H9 (cell line): Measurements from ENCODE around the gene TCAF2. TPM values are rescaled to one million over a fixed set of nuclear protein-coding genes. Genes with fewer than 3 reads are reported as not detected.
"Not testable (repeated sequence)": the region's sequence is repeated elsewhere in the genome, so short reads cannot be mapped to it uniquely, and the experiment has no call there.

Experiments used
- DNase-seq: peaks from one replicate; pipeline ENCODE4 v3.0.0-alpha.2; 2017
- H2AFZ ChIP-seq: one replicate; pipeline ENCODE4 v1.6.1; 2013; ENCODE audit warnings: mild to moderate bottlenecking, low read length, control low read depth, moderate library complexity
- H2AK5ac ChIP-seq: 2 replicates; pipeline ENCODE4 v1.6.1; 2013; ENCODE audit warnings: low read length, control low read depth, mixed read lengths; ENCODE audit not compliant: insufficient read length
- H2BK120ac ChIP-seq: one replicate; pipeline ENCODE4 v1.6.1; 2013; ENCODE audit warnings: low read depth, mild to moderate bottlenecking, low read length, control low read depth, inconsistent platforms; ENCODE audit not compliant: poor library complexity, severe bottlenecking
- H2BK12ac ChIP-seq: 2 replicates; pipeline ENCODE4 v1.6.1; 2013; ENCODE audit warnings: low read length, control low read depth, mixed read lengths, low read depth; ENCODE audit not compliant: insufficient read length
- H2BK15ac ChIP-seq: 2 replicates; pipeline ENCODE4 v1.6.1; 2013; ENCODE audit warnings: low read depth, low read length, control low read depth
- H2BK20ac ChIP-seq: one replicate; pipeline ENCODE4 v1.6.1; 2013; ENCODE audit warnings: low read depth, mild to moderate bottlenecking, low read length, control low read depth, inconsistent platforms; ENCODE audit not compliant: poor library complexity, severe bottlenecking
- H2BK5ac ChIP-seq: 2 replicates; pipeline ENCODE4 v1.6.1; 2013; ENCODE audit warnings: low read length, control low read depth, mixed read lengths; ENCODE audit not compliant: insufficient read length
- H3K14ac ChIP-seq: 2 replicates; pipeline ENCODE4 v1.6.1; 2013; ENCODE audit warnings: low read length, control low read depth; ENCODE audit not compliant: insufficient read depth
- H3K18ac ChIP-seq: 2 replicates; pipeline ENCODE4 v1.6.1; 2013; ENCODE audit warnings: low read depth, mild to moderate bottlenecking, mixed read lengths, low read length, control low read depth; ENCODE audit not compliant: insufficient read length
- H3K23ac ChIP-seq: 2 replicates; pipeline ENCODE4 v1.6.1; 2013; ENCODE audit warnings: low read length, control low read depth, mixed read lengths, low read depth; ENCODE audit not compliant: insufficient read length
- H3K23me2 ChIP-seq: 2 replicates; pipeline ENCODE4 v1.6.1; 2013; ENCODE audit warnings: low read depth, mild to moderate bottlenecking, mixed read lengths, low read length, control low read depth; ENCODE audit not compliant: insufficient read length, poor library complexity, severe bottlenecking
- H3K27ac ChIP-seq: 2 replicates; pipeline ENCODE4 v1.5.1; 2013; ENCODE audit warnings: low read length, control low read depth, mixed read lengths, low read depth; ENCODE audit not compliant: insufficient read length
- H3K27me3 ChIP-seq: 2 replicates; pipeline ENCODE4 v1.6.1; 2013; ENCODE audit warnings: low read length, control low read depth, inconsistent platforms; ENCODE audit not compliant: insufficient read depth
- H3K4ac ChIP-seq: 2 replicates; pipeline ENCODE4 v1.6.1; 2013; ENCODE audit warnings: low read depth, mild to moderate bottlenecking, control low read depth, inconsistent platforms, low read length, moderate library complexity
- H3K4me1 ChIP-seq: 2 replicates; pipeline ENCODE4 v1.6.1; 2013; ENCODE audit warnings: low read length, control low read depth, inconsistent platforms; ENCODE audit not compliant: insufficient read depth
- H3K4me2 ChIP-seq: 2 replicates; pipeline ENCODE4 v1.6.1; 2013; ENCODE audit warnings: low read length, control low read depth, mixed read lengths; ENCODE audit not compliant: insufficient read length, insufficient read depth
- H3K56ac ChIP-seq: 2 replicates; pipeline ENCODE4 v1.6.1; 2013; ENCODE audit warnings: low read depth, mild to moderate bottlenecking, mixed read lengths, low read length, control low read depth; ENCODE audit not compliant: insufficient read length
- H3K79me1 ChIP-seq: 2 replicates; pipeline ENCODE4 v1.6.1; 2013; ENCODE audit warnings: low read depth, mild to moderate bottlenecking, moderate library complexity, low read length, control low read depth, inconsistent platforms; ENCODE audit not compliant: insufficient read depth, poor library complexity, severe bottlenecking
- H3K79me2 ChIP-seq: 2 replicates; pipeline ENCODE4 v1.6.1; 2013; ENCODE audit warnings: low read length, control low read depth, inconsistent platforms; ENCODE audit not compliant: insufficient read depth
- H3K9ac ChIP-seq: 2 replicates; pipeline ENCODE4 v1.6.1; 2013; ENCODE audit warnings: low read length, control low read depth, mixed read lengths; ENCODE audit not compliant: insufficient read length; ENCODE audit errors: extremely low read depth
- H3K9me3 ChIP-seq: one replicate; pipeline ENCODE4 v1.6.1; 2013; ENCODE audit warnings: low read depth, low read length, inconsistent platforms; ENCODE audit not compliant: control insufficient read depth
- H3T11ph ChIP-seq: one replicate; pipeline ENCODE4 v1.6.1; 2013; ENCODE audit warnings: mild to moderate bottlenecking, low read length, control low read depth, inconsistent platforms
- H4K20me1 ChIP-seq: one replicate; pipeline ENCODE4 v1.6.1; 2013; ENCODE audit not compliant: control insufficient read depth, insufficient read length, insufficient read depth
- H4K5ac ChIP-seq: 2 replicates; pipeline ENCODE4 v1.6.1; 2013; ENCODE audit warnings: low read depth, mild to moderate bottlenecking, mixed read lengths, low read length, control low read depth; ENCODE audit not compliant: insufficient read length
- H4K8ac ChIP-seq: replicated peaks from 2 replicates; pipeline ENCODE4 v1.6.1; 2013; ENCODE audit warnings: low read length, control low read depth, mixed read lengths, low read depth; ENCODE audit not compliant: insufficient read length
- H4K91ac ChIP-seq: 2 replicates; pipeline ENCODE4 v1.6.1; 2013; ENCODE audit warnings: low read depth, mild to moderate bottlenecking, moderate library complexity, mixed read lengths, low read length, control low read depth; ENCODE audit not compliant: insufficient read length
- H3K27ac Mint-ChIP-seq, 3 experiments: 2 replicates in 2 of 3; 3 replicates in 1 of 3; pipeline ENCODE4 v1.8.0; 2020 to 2021; ENCODE audit warnings: mixed read lengths in 3 of 3, mild to moderate bottlenecking in 1 of 3, moderate library complexity in 1 of 3
- H3K27me3 Mint-ChIP-seq: 2 replicates; pipeline ENCODE4 v1.8.0; 2021; ENCODE audit warnings: low read depth, mild to moderate bottlenecking, moderate library complexity, mixed read lengths
- H3K36me3 Mint-ChIP-seq, 3 experiments: 2 replicates in 2 of 3; 3 replicates in 1 of 3; pipeline ENCODE4 v1.8.0; 2020 to 2021; ENCODE audit warnings: low read depth in 3 of 3, mixed read lengths in 3 of 3; ENCODE audit not compliant: insufficient read depth in 1 of 3
- H3K4me1 Mint-ChIP-seq, 2 experiments: 2 replicates each; pipeline ENCODE4 v1.8.0; 2020; ENCODE audit warnings: mixed read lengths in 2 of 2
- H3K4me3 Mint-ChIP-seq, 2 experiments: 2 replicates in 1 of 2; 3 replicates in 1 of 2; pipeline ENCODE4 v1.8.0; 2020 to 2021; ENCODE audit warnings: mild to moderate bottlenecking in 2 of 2, mixed read lengths in 2 of 2, moderate library complexity in 1 of 2
- H3K9me3 Mint-ChIP-seq, 2 experiments: 2 replicates in 1 of 2; 3 replicates in 1 of 2; pipeline ENCODE4 v1.8.0; 2020; ENCODE audit warnings: mild to moderate bottlenecking in 2 of 2, mixed read lengths in 2 of 2, moderate library complexity in 1 of 2
- WGBS: extraction: QIAGEN DNeasy Blood & Tissue Kit; methylation state at CpG from one replicate; pipeline ENCODE4 v1.1.7; 2013; ENCODE audit warnings: missing lambda C conversion rate, low lambda C conversion rate, mixed read lengths; ENCODE audit not compliant: insufficient read length; ENCODE audit errors: extremely low coverage; 5-methylcytosine and 5-hydroxymethylcytosine counted together
- total RNA-seq: library from RNA; stranded (reverse); gene quantifications from 2 replicates; pipeline ENCODE4 v1.2.1, GENCODE V29; 2021

Gene TCAF2
- total RNA-seq, 1 experiment from 2014 or later, result 0.04 TPM

- H3K9me3 ChIP-seq, H3K36me3 Mint-ChIP-seq, H3K23me2 ChIP-seq, H3K4ac ChIP-seq, H2BK15ac ChIP-seq, H3K23ac ChIP-seq, H3K27me3 ChIP-seq, H2BK12ac ChIP-seq, H2BK5ac ChIP-seq, H3K27me3 Mint-ChIP-seq, H4K20me1 ChIP-seq, H2AFZ ChIP-seq, H3K4me3 Mint-ChIP-seq, H3K18ac ChIP-seq, H3K79me1 ChIP-seq, H3K4me1 Mint-ChIP-seq, H3K9me3 Mint-ChIP-seq, H2AK5ac ChIP-seq, H4K5ac ChIP-seq, H2BK20ac ChIP-seq, H4K91ac ChIP-seq, DNase-seq, H3T11ph ChIP-seq, H3K79me2 ChIP-seq, H4K8ac ChIP-seq, H2BK120ac ChIP-seq, H3K4me2 ChIP-seq, H3K27ac Mint-ChIP-seq, H3K4me1 ChIP-seq, H3K9ac ChIP-seq, H3K27ac ChIP-seq, H3K14ac ChIP-seq, H3K56ac ChIP-seq: not testable (repeated sequence)
- no CpG with 5 or more reads among the region's 17 CpGs for WGBS
Measured at GRCh38 chr7:143622130-143622529, 1.4 kb downstream of the TCAF2 start.

- not testable (repeated sequence) for H3K4me1 Mint-ChIP-seq, H3K4me2 ChIP-seq, DNase-seq, H4K5ac ChIP-seq, H2BK15ac ChIP-seq, H4K20me1 ChIP-seq, H3K9ac ChIP-seq, H3K27ac ChIP-seq, H3K18ac ChIP-seq, H3K79me1 ChIP-seq, H4K91ac ChIP-seq, H3K27me3 ChIP-seq, H3K27ac Mint-ChIP-seq, H2AFZ ChIP-seq, H2BK120ac ChIP-seq, H3K56ac ChIP-seq, H4K8ac ChIP-seq, H2BK5ac ChIP-seq, H3K9me3 Mint-ChIP-seq, H3K4ac ChIP-seq, H3K4me1 ChIP-seq, H3K23ac ChIP-seq, H3K4me3 Mint-ChIP-seq, H3K79me2 ChIP-seq, H2AK5ac ChIP-seq, H3T11ph ChIP-seq, H3K9me3 ChIP-seq, H3K23me2 ChIP-seq, H3K14ac ChIP-seq, H2BK12ac ChIP-seq, H3K27me3 Mint-ChIP-seq, H2BK20ac ChIP-seq, H3K36me3 Mint-ChIP-seq
- no CpG with 5 or more reads among the region's 5 CpGs for WGBS
Measured at GRCh38 chr7:143630653-143631052, 9.9 kb downstream of the TCAF2 start.
